GM21360 (cell line): ENCODE measurements around the gene ARAP1.

ENCODE experiments used
- ATAC-seq: cut with Tn5 transposase; IDR thresholded peaks from one replicate; pipeline ENCODE4 v1.9.1; 2021; ENCODE audit warnings: mild to moderate bottlenecking, moderate library complexity; ENCODE audit not compliant: unreplicated experiment

ARAP1 gene

DNA sequence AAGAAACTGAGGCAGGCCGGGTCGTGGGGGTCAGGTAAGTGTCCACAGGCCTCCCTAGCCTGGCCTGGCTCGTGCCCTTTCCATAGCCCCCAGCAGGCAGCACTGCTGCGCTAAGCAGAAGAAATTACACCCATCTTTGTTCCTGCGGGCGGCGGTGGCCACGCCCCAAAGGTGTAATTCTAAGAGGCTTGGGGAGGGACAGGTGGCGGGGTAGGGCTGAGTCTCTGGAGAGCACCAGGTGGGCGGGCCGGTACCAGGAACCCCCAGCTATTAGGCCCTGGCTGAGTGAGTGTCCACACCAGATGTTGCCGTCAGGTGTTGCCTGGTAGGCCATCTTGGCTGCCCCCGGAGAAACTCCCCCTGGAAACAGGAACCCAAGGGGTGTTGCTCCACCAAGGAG lies 12.3 kb upstream of the ARAP1 start:
- no peak for ATAC-seq

DNA sequence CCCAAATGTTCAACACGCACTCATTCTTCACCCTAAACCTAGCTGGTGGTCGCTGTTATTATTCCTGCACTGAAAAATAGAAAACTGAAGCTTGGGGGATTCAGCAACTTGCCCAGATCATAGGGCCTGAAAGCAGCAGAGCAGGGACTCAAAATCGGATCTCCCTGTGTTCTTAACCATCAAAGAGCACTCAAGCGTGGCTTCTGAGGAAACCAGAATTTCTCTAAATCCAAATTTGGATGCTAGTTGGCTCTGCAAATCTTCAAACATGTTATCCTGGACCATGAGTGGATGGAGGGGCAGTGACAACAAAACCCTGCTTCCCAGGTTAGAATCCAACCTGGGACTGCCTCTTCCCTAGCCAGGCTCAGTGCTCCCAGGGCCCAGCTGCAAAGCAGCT lies 11.6 kb upstream of the ARAP1 start:
- ATAC-seq, result no peak

DNA sequence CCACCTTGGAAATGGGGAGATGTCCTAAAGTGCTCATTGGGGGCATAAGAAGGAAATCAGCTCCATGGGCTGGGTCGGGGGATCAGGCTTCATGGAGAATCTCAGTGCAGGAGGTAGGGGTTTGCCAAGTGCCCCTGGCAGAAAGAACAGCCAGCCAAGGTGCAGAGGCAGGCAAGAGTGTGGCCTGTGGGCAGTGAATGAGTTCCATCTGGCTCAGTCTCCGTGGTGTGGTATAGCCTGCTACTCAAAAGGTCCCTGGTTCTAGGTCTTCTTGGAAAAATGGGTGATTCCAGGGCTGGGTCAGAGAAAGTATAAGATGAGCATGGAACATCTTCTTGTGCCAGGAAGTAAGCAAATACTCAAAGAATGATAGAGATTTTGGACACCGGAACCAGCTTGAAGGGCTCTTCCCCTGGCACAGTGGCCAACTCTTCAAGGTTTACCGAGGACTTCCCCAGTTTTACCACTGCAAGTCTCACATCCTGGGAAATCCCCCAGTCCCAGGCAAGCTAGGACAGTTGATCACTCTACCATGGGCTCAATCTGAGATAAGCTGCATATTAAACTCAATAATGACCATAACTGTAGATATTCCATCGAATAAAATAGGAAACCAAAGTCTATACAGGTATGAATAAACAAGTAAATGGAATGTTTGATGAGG lies 10.6 kb upstream of the ARAP1 start:
- no peak for ATAC-seq

DNA sequence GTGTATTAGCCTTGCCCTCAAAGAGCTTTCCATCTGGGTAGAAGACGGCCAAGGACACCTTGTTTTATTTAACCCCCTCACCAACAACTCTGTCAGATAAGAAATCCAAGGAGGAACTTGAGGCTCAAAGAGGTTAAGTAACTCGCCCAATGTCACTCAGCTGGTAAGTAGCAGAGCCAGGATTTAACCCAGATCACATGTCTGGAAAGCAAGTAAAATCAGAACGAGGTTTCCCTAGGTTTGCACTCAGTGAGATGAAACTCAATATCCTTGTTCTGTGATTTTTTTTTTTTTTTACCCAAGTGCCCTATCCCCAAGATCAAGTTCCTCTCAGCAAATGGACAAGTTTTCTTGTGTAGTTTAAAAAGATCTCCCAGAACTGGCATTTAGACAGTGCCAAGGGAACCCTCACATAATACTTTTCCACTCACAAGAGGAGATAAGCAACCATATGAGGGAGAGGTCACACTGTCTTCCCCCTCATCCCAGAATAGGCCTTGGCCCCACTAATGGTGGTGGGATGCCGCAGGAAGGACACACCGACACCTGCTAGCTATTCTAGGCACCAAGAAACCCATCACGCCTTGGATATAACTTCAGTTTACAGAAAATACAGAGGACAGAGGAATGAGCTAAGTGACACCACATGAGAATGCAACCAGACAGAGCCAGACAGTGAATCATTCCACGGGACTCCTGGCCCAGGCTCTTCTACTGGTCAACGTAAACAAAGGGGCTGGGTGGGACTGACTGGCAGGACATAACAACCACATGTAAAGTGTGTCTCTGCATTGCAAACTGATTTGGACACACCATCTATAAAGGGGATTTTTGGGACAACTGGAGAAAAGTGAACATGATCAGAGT lies 8.6 kb upstream of the ARAP1 start:
- ATAC-seq, result no peak

DNA sequence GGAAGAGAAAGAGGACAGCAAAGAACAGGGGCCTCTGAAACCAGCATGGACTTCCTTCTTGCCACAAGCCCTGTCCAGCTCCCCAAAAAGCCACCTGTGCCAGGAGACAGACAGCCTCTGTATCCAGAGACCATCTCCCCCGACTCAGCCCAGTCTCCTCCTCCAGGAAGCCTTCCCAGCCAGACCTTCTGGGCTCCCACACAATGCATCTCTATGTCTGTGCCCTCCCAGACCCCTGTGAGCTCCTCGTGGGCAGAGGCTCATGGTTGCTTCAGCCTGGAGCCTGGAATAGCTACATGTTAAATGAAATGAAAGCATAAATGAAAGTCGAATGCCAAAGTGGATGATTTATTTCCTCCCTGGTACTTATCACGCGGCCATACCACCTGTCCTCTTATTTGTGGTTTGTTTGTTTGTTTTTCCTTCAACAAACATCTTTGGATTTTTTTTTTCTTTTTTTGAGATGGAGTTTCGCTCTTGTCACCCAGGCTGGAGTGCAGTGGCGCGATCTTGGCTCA lies 7.3 kb upstream of the ARAP1 start:
- no peak for ATAC-seq

DNA sequence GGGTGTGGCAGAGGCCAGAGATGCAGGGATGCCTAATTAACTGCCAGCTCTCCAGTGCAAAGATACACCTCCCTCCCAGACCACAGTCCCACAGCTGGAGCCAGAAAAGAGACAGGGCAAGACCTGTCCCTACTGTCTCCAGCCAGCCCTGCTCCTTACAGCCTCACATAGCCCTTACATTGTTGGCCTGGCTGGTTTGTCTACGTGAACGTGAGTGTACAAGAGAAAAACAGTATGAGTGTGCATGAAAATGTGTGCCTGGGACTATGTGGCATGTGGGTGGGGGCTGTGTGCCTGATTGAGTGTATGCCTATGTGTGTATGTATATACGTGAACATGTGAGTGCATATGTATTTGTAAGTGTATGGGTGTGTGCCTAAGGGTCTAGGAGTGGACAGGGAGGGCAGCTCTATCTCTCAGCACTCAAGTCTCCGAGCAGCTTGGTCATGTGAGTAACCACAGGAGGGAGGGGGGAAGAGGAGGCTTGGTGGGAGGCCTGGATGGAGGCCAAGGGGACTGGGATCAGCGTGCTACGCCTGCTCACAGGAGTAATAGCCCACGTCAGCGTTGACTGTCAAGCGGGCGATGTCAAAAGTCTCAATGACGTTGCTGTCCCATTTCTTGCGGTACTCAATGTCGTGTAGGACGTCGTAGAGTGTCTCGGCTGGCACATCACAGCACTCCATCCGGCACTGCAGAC lies 6.6 kb upstream of the ARAP1 start:
- no peak for ATAC-seq

DNA sequence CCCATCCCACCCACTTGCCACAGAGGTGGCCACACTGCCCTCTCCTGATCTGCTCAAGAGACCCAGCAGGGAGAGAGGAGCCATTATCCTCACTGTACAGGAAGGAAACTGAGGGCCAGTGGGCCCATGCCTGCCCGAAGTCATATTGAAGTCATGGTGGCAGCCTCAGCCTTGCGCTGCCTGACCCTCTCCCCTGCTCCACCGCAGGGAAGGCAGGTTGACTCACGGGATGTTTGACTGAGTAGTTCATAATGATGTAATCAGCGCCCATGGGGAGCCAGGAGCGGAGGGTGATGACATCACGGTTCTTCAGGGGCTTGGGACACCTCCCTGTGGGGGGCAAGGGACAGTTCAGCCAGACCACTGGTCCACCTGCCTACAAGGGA lies 6.1 kb upstream of the ARAP1 start:
- ATAC-seq, result no peak

DNA sequence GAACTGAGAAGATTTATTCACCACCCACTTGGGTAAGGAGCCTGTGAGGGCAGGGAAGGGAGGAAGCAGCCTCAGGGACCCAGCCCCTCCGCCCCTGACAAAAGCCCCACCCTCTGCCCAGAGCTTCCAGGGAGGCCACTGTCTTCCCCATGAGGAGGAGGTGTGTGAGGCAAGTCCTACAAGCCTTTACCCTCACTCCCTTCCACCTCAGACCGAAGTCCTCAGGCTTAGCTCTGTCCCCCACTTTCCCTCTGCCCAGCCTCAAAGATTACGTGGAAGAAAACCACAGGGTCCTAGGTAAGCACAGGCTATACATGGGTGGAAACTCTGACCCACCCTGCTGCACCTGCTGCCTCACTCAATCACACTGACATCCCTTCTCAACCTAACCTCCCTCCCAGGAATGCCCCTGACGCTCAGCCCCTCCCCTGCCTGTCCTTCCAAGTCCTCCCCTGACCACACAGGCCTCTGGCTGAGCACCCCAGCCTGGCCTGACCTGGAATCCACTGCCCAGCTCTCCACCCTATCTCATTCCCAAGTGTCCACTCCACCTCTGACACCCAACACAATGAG lies 3.6 kb upstream of the ARAP1 start:
- ATAC-seq, result no peak

DNA sequence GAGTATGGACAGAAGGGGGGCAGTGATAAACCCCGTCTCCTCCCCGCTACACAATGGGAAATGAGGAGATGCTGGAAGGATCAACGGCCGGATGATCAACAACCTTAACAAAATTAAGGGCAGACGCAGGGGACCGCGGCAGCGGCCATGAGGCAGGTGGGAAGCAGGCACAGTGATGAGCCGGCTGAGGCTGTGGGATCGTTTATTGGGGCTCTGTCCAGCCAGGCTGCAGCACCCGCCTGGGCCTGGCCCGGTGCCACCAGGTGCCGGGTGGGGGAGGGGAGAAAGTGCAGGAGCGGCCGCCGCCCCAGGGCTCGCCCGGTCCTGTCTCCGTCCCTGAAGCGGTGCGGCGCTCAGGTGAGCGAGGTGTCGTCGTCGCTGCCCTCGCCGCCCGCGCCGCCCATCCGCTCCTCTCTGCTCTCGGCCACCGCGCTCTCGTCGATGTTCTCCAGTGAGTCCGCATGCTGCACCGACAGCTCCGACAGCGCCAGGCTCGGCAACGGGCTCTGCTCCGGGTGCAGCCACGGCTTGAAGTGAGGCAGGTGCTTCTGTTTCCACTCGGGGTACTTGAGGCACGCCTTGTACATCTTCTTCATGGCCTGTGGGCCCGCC lies 2.4 kb upstream of the ARAP1 start:
- no peak for ATAC-seq

DNA sequence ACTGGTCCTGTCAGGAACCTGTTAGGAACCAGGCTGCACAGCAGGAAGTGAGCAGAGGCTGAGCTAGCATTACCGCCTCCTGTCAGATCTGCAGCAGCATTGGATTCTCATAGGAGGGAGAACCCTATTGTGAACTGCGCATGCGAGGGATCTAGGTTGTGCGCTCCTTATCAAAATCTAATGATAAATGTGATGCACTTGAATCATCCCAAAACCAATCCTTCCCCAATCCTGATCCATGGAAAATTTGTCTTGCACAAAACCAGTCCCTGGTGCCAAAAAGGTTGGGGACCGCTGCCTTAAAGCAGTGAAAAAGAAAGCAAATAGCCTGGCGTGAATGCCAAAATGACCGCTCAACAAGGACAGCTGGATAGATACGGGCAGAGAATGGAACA lies 1.9 kb upstream of the ARAP1 start:
- no peak for ATAC-seq

DNA sequence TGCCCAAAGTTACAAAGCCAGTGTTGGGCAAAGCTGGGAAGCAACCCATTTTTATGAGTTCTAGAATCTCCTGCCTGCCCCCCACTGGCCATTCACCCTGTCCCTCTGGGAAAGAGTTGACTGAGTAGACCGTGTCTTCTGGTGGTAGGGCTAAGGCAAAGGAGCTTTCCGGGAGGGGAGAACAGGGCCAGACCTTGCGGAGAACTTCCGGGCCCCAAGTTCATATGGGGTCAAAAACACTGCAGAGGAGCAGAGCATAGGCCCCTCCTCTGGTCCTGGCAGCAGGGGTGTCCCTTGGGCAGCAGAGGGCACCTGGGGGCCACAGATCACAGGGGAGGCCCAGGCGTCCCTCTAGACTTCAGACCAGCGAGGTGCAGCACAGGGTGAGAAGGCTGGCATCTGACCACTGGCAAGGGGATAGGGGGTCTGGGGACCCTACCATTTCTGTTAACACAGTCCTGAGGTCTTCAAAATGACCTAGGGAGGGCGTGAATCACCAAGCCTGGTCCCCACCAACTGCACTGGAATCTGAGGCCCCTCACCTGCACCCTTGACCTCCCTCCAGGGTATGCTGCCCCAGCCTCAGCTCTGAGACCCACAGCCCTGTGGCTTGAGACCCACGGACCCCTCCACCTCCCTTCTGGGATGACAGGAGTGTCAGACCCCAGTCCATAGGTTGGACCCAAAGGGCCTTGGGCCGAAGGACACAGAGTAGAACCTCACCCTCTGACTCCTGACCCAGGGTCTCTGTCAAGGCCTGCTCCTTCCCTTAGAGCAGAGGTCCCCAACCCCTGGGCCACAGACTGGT lies 1.3 kb upstream of the ARAP1 start:
- no peak for ATAC-seq

DNA sequence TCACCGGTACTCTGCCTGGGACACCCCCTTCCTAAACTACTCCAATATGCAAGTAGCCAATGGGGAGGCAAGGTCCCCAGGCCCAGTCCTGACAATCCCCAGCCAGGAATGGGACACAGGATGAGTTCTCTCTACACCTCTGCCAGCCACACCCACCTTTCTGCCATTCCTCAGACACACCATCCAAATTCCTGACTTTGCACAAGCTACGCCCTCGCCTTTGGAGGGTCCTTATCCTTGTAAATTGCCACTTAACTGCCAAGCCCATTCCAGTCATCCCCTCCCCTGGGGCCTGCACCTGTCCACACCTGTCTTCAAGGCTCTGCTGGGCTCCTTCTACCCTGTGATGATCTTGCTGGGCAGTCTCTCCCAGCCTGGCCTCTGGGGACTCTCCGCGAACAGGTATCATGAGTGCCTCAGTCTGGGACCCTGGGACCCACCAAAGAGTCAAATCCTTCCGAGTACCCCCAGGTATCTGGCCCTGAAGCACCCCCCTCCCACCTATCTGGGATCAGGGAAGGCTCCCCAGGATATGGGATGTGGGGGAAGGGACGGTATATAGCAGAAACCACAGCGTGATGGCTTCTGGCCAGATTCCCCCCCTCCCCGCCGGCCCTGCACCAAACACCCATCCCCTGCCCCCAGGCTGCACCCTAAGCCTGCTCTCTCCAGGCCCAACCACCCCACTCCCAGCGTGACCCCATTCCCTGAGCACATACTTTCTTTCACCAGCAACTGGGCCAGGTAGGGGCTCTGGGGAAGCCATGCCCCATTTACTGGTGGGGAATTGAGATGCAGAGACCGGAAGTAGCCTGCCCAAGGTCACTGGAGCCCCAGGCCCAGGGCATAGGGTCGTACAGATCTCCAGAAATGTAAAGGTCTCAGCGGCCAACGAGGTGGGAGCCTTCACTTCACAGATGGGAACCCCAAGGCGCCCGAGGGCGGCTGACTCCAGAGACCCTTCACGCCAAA lies 806 bp downstream of the ARAP1 start:
- ATAC-seq, result no peak

DNA sequence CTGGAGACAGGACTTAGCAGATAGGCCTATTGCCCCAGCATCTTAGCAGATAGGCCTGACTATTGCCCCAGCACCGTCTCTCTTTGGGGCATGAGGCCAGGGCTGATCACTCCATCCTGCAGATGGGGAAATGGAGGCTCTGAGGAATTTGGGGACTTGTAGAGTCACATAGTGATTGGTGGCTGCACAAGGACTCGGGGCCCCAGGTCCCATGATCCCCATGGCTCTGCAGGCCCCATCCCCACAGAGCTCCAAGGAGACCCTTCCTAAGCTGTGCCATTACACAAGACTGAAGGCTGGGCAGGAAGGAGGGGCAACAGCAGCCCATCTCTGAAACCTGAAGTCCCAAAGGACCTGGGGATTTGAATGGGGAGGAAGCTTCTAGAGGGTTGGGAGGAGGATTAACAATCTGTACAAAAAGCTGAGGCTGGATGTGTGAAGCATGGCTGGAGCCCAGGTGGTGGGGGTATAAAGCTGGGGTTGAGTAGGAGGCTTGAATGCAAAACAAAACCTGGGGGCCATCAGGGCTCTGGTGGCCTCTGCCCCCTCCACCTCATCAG lies 1.6 kb downstream of the ARAP1 start:
- ATAC-seq, result no peak

DNA sequence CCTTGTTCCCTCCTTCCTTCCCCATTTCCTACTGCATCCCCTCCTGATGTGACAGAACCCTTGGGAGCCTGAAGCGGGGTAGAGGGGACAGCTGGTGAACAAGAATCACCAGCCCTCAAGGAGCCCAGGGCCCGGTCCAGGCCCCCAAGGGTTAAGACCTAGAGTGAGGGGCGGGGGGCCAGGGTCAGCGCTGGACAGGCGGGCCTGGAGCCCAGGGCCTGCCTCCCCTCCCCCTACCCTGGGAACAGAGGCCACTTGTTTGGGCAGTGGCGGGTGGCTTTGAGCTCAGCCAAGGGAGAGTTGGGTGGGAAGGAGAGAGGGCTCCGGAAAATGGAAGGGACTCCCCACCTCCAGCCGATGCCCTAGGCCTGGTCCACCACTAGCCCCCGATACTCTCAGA lies 2.1 kb downstream of the ARAP1 start:
- ATAC-seq, result no peak

DNA sequence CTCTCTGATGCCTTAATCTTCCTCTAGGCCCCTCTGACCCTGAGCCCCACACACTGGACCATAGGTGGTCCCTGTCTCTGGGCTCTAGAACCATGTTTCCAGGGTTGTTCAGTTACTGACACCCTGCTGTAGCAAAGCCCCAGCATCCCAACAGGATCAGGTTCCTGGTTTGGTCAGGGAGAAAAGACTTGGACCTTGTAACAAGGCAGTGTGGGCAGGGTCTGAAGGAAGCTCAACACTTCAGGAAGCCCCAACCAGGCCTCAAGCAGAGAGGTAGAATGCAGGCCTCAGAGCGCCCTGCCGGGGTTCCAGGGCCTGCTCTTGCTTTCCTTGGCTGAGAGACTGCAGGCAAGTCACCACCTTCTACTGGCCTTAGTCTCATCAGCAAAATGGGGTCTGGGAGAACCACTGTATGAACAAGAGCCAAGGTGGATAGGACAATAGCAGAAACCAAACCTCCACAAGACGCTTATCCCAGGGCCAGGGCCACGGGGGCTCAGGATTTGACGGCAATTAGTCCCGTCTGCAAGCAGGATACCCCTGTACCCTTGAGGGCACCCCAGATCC lies 4.8 kb downstream of the ARAP1 start:
- ATAC-seq, result no peak

DNA sequence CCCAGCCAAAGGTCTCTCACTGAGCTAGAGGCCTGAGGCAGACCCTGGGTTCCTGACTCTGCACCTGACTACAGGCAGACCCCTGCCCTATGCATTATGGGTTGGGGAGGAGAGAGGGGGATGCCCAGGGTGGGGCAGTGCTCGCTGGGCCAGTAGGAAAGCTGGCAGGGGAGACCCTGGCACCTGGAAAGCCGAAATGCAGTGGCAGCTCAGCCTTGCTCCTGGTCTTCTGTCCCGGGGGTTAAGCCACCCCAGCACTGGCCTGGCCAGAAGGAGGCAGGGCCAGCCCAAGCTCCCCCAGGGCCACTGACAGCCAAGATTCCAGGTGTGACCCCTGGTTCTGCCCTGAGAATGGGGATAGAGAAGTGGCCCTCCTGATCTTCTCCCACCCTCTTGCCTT lies 5.4 kb downstream of the ARAP1 start:
- ATAC-seq, result no peak

DNA sequence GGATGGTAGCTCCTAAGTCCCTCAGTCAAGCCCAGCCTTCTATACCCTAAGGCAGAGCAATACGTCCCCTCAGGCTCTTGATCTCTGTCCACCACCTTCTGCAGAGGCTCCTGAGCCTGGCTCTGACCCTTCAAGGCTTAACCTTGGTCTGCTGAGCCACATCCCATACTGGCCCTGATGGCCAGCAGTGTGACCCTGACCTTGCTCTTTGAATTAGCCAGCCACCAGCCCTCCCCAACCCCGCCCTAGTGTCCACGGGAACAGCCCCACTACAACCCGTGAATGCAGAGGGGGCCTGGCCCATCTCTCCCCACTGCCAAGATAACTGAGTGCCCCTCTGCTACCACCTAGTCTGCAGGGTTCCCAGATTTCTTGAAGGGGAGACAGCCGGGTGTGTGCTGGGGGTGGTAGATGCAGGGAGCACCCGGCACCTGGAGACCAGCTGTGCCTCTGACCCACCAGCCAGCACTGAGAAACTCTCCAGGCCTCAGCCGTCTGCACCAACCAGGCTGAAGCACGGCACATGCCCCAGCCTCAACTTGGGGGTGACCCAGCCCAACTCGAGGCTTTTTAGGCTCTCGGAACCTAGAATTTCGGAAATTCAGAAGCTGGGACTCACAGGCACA lies 6.2 kb downstream of the ARAP1 start:
- ATAC-seq, result no peak

DNA sequence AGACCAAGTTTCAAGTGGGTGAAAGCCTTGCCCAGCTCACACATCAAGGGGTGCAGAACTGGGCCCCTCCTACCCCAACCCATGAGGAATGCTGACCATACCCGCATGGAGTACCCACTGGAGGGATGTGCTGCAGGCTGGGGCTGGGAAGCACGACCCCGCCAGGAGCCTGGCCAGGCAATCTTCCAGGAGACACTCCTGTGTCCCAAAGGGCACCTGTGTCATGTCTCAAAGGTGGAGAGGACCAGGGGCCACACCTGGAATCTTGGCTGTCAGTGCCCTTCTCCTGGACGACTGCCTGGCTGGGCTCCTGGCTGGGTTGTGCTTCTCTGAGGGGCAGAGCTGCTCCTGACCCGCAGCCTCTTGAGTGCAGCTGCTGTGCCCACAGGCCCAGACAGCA lies 6.7 kb downstream of the ARAP1 start:
- ATAC-seq, result no peak
